Stimulated activated CD4-positive, alpha-beta T cell treated with anti-CD3 and anti-CD28 coated beads, Interleukin-1b, Interleukin-23, amount 100 ng/mL, for 48 hours (primary cell): ENCODE data around the gene PRELID3B.
"Not testable (repeated sequence)": the region's sequence is repeated elsewhere in the genome, so short reads cannot be mapped to it uniquely, and the experiment has no call there.

Experiments used
- DNase-seq: peaks from one replicate; pipeline ENCODE4 v3.0.0-alpha.2; 2020

Gene PRELID3B

DNA sequence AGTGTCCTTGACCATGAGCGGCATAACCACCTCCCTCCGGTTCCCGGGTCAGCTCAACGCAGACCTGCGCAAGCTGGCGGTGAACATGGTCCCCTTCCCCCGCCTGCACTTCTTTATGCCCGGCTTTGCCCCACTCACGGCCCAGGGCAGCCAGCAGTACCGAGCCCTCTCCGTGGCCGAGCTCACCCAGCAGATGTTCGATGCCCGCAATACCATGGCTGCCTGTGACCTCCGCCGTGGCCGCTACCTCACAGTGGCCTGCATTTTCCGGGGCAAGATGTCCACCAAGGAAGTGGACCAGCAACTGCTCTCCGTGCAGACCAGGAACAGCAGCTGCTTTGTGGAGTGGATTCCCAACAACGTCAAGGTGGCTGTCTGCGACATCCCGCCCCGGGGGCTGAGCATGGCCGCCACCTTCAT is 18.5 kb downstream of the PRELID3B start:
- DNase-seq, result no peak

DNA sequence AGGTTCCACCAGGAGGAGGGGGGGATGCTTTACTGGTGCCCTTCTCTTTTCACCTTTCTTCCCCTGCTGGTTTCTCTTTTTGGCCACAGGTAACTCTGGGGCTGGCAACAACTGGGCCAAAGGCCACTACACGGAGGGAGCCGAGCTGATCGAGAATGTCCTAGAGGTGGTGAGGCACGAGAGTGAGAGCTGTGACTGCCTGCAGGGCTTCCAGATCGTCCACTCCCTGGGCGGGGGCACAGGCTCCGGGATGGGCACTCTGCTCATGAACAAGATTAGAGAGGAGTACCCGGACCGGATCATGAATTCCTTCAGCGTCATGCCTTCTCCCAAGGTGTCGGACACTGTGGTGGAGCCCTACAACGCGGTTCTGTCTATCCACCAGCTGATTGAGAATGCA is 19.0 kb downstream of the PRELID3B start:
- no peak for DNase-seq

DNA sequence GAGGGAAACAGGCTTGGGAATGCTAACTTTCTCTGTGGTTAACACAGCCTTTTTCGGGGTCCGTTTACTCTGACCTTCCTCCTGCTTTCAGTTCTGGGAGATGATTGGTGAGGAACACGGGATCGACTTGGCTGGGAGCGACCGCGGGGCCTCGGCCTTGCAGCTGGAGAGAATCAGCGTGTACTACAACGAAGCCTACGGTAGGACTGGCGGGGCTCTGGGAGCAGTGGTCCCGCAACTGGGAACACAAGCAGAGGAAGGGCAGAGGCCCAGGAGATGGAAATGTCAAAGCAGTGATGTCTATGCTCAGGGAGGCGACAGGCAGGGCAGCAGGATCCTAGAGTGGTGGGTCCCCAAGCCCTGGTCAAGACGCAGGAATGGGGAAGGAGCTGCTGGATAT is 19.8 kb downstream of the PRELID3B start:
- no peak for DNase-seq

DNA sequence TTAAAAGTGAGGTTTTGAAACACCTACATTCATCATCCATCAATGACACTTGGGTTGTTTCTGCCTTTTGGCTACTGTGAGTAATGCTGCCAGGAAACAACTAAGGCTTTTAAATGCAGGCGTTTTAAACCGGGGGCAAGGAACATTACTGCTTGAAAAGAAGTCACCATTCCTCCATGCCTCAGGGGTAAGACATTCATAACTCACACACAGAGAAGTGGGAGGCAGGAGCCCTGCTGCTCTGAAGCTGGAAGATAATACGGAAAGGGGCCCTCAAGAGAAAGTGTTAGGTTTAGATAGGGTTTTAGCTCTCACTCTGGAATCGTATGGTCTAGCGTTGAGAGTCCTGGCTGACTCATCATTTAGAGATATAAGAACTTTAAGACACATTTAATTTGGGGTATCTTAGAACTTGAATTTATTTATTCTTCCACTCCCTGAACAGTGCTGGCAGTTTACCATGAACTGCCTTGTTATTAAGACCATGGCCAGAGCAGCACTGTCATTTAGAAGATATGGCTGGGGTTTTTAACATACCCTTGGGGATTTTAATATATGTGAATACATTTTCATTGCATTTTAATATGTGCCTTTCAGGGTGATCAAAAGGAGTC is 21.5 kb downstream of the PRELID3B start:
- DNase-seq, result no peak

DNA sequence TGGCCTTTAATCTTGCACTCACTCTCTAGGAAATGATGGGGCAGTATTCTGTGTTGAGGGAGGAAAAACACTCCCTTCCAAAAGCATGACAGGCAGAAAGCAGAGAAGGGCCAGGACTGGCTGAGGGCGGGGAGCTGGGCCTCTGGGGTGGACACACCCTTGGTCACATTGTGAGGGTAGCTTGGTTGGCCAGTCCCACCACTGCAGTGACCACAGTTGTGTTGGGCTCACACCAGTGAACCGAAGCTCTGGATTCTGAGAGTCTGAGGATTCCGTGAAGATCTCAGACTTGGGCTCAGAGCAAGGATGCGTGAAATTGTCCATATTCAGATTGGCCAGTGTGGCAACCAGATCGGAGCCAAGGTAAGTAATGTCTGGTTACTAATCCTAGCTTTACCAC is 23.4 kb downstream of the PRELID3B start, which contains the start of gene TUBB1:
Gene TUBB1, plus strand, starts transcription at position 213 of the 400 bp plus-strand sequence. Its CDS starts 94 bp downstream, at position 307.
- no peak for DNase-seq

DNA sequence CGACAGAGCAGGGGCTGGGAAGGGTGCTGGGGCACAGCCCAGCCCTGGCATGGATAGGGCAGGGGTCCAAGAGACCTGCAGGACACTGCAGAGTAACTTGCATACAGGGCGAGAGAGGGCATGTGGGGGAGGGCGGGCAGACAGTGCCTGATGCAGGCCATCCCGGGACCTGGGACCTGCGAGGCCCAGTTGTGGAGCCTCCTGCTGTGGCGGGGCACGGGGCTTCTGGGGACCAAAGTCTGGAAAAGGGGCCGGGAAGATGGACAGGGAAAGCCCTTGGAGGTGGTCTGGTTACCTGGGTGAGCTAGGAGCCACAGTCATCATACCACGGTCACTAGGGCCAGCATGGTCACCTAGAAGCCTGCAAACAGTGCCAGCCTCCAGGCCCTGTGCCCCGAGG is 23.8 kb downstream of the PRELID3B start:
- DNase-seq, result no peak

DNA sequence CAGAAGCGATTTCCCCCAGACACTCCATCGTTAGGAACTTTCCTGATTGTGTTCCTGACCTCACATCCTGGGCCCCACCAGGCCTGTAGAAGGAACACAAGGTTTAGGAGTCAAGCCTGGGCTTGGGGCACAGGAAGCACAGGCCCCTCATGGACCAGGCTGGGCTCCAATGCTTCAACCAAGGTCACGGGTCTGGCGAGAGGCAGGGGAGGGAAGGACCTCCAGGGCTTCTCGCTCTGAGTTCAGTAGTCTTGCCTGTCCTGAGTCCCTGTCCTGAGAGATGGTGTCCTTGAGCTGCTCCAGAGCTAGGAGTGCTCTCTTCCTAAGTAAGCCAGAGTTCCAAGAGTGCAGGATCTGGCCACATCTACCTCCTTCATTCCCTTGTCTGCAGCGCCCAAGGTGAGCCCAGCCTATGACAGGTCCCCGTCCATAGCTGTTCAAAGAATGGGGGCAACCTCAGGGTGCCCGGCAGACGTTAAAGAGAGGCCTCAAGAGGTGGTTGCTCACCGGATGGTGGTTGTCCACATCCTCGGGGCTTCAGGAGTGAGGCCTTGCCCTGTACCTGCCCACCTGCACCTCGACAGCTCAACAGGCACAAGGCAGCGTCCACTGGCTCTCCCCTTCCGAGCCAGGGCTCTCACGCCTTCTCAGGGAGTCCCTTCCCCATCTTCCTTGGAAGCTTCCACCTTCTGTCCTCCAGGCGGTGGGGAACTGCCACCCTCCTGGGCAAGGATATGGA is 24.9 kb downstream of the PRELID3B start:
- DNase-seq, result no peak

DNA sequence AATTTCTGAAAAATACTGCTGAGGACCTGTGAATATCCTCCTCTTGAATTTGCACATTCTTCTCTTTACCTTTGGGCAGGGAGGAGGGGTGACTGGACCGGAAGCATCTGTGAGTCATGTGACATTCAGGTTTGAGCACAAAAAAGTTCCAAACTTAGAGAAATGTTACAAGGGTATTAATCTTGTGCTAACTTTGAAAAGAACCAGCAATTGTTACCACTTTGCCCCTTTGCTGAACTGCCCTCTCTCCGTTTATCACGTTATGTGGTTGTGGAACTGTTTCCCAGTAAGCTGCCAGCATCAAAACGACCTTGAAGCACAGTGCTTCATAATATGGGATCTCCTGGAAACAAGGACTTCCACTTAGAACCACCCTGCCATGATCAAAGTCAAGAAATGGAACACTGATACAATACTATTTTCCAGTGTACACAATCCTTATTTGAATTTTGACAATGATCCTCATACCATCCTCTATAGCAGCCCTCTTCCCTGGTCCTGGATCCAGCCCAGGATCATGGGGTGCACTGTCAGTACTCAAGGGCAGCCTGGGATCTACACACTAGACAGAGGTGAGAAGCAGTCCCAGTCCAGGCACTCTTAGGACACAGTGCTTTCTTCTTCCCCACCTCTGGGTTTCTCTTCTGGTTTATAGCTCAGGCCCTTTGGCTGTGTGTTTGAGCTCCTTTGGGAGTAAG is 25.6 kb downstream of the PRELID3B start:
- no peak for DNase-seq

DNA sequence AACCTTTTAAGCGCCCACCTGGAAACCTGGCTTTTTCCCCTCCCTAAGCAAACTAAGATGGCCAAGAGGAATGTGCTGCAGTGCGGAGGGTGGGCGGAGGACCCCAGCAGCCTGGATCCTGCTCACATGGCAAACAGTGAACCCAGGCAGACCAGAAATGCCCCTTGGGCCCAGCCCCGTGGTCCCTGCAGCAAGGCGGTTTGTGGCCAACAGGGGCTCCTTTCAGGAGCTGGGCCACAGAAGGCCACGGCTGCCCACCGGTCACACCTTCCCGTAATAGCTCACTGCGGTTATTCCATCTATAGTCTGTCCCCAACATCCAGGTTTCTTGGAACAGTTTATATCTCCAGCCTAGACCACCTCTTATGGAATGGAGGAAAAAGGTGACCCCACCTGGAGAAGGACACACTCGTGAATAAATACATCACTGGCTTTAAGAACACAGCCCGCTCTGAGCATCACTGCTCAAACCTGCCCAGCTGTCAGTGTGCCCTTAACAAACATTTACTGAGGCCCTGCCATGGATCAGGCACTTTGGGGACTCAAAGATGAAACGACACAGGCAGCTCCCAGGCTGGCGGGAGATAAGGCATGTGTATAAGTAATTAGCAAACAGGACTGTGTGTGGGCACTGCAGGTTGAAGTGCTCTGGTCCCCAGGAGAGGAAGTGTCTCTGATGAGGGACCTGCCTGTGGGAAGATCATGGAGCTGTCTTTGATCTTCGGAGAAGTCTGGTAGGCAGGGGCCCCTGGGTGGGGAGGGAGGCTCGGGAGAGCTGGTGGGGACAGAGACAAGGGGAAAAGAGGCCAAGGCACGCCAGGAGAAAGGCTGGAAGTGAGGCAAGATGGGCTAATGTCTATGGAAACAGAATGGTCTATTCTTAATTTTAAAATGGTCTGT is 26.5 kb downstream of the PRELID3B start:
- no peak for DNase-seq

DNA sequence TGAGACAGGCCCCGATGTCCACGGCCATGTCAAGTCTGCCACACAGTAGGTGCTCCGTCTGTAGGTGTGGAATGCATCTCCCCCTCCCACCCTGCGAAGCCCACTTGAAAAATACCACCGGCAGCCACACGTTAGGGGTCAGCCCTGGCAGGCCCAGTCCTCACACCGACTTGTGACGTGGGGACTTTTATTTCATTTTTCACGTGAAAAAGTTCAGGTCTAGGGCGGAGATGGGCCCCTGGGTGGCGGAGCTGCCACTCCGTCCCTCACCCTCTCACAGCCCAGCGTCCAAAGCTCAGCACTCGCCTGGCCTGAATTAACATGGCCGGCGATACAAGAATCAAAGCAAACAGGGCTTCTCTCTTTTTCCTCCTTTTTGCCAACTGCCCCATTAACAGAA is 27.2 kb downstream of the PRELID3B start:
- DNase-seq, result no peak

DNA sequence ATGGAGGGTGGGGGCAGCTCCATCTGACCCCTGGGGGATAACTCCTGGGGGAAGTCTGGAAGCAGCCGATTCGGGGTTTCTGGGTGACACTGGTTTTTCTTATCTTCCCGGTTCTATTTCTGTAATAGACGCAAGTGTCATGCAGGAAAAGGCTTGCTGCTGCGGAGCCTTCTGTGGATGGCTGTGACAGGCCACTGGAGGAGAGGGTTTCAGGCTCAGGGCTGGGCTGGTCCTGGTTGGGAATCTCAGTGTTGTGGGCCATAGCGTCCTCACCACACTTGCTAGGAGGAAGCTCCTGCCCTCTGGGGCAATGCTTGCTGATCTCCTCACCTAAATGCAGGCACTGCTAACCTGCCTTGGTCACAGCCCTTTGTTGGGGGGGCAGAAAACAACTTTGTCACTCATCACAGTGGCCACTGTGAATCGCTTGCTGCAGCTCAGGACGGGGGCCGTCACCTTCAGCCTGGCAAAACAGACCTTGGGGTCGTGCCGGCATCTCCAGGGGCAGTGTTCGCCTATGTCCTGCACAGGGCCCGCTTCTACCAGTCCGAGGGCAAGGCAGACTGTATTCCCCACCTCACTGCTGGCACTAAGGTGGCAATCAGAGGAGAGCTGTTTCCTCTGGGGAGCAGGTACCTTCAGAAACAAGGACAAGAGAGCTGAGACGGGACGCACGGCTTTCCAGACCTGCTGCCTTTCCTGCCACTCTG is 27.8 kb downstream of the PRELID3B start:
- DNase-seq, result no peak

DNA sequence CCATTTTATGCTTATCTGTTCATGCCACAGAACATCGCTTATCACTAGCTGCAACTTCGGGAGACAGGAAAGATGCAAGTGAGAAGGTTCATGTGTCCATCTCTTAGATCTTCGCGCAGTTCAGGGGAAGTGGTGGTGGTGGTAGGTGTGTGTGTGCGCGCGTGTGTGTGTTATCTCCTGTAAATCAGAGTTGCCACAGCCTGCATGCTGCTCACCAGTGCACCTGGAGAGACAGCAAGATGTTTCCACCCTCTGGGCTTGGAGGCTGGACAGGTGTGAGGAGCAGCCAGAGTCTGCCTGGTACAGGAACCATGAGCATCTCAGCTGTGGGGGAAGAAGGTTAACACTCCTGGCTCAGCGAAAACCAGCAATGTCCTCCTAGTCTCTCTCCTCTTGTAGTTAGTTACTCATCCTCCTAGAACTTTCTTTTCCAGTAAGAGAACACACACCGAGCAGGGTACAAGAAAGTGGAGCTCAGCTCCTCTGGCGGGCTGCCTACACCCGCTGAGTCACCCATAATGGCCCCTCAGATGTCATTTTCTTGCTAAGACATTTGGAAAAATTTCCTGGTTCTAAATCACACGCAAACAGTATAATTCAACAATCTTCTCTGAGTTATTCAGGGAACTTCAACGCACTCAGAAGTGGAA is 28.5 kb downstream of the PRELID3B start:
- no peak for DNase-seq

DNA sequence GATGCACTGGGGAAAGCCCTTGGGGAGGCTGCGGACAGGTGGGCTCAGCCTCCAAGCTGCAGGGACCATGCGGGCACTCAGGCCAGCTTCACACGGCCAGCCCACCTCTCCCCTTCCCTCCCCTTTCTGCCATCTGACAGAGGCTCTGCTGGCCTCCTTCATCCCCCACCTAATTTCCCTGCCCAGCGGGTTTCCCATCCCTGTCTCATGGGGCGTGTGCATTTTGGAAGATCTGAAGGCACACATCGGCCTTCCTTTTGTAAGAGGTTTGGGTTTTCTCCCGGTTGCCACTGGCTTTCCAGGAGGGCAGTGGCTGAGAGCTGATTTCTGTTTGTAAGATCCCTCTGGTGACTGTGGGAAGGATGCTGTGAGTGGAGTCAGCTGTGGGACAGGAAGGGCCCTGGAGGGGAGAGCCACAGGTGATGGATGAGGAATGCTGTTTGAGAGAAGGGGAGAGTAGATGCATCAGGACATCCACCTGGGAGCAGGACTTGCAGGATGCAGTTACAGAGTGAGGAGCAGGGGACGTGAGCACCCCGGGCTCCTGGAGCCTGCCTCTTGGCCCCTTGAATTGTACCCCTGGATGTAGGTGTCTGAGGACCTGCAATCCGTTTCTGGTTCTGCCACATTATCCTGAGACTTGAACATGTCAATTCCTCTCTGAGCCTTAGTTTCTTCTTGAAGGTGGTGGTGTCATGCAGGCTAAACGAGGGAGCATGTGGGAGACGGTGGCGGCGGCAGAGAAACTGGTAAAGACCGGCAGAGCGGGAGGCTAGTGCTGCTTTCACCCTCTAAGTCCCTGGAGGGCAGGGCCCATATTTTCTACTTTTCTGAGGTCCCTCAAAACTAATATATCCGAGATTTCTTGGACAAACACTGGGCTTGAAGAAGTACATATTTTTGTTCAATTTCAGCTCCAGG is 29.3 kb downstream of the PRELID3B start:
- no peak for DNase-seq

DNA sequence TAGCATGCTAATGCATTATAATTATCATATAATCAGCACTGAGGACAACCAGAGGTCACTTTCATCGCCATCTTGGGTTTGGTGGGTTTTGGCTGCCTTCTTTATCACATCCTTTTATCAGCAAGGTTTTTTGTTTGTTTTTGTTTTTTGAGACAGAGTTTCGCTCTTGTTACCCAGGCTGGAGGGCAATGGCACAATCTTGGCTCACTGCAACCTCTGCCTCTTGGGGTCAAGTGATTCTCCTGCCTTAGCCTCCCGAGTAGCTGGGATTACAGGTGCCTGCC is 30.8 kb downstream of the PRELID3B start:
- DNase-seq, result not testable (repeated sequence)

DNA sequence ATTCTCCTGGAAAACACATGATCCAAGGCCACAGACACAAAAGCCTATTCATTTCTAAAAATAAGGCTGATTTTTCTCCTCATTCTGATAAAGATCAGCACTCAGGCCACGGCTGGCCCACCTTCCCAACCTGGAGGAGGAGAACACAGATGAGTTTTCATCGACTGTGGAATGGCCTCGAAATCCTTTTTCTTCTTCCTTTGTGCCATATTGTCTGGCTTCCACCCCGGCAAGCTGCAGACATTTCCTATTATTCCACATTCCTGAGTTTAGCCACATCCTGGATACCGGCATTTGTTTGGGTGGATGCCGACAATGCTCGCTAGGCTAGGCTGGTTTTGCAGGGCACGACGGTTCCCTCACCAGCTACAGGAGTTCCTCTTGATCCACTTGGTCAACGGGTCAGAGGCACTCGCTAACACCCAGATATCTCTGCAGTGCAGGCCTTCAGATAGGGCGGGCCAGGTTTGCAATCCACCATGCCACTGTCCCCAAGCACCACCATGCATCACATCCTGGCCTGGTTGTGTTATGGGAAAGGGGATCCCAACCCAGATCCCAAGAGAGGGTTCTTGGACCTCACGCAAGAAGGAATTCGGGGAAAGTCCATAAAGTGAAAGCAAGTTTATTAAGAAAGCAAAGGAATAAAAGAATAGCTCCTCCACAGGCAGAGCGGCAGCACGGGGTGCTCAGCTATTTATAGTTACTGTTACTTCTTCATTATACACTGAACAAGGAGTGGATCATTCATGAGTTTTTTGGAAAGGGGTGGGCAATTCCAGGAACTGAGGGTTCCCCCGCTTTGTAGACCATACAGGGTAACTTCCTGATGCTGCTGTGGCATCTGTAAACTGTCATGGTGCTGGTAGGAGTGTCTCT is 31.4 kb downstream of the PRELID3B start:
- DNase-seq, result no peak

DNA sequence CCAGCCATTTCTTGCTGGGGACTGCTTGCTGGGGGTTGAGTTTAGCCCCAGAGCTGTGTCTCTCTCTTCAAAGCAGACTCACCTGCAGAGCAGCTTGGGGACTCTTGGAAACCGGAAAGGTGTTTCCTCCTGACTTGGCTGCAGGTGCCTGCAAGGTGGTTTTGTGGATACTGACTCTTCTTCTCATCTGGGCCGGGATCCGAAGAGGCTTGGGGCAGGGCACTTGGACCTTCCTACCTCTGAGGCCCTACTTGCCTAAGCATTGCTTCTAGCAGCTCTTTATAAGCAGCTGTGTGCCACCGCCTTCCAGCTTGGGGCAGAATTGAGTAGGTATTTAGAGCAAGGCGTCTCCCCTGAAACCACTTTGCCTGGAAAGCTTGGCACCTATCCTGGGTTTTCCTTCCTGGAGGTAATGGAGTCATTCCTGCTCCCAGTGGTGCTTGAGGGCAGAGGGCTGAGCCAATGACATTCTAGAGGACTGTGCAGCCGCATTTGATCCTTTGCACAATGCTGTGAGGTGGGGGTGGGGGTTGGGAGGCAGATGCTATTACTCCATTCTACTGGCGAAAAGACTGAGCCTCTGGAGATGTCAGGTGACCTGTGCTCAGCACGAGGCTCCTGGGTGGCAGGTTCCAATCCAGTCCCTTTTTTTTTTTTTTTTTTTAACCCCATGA is 32.1 kb downstream of the PRELID3B start:
- no peak for DNase-seq

DNA sequence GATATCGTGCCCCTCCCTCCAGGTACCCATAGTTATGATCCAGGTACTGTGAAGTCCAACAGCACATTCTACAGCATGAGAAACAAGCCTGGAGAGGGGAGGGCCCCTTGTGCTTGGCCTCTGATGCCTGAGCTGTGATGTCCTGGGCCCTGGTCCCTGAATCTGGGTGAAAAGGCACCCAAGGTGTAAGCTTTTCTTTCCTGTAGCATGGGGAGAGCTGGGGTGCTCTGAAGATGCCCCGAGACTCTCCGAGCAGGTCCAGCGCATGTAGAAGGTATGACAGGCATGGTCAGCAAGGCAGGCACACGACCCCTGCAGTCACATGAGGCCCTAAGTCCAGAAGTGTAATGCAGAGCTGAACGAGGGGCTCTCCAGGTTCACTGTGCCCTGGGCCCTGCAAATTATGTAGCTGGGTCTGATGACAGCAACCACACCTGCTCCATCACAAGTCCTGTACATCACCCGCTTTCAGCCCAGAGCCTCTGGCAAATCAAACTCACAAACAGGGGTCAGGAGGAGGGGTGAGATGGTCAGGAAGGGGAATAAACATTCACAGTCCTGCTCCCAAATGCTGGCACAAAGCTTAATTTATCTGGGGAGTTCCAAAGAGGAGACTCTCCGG is 33.8 kb downstream of the PRELID3B start:
- DNase-seq, result no peak

DNA sequence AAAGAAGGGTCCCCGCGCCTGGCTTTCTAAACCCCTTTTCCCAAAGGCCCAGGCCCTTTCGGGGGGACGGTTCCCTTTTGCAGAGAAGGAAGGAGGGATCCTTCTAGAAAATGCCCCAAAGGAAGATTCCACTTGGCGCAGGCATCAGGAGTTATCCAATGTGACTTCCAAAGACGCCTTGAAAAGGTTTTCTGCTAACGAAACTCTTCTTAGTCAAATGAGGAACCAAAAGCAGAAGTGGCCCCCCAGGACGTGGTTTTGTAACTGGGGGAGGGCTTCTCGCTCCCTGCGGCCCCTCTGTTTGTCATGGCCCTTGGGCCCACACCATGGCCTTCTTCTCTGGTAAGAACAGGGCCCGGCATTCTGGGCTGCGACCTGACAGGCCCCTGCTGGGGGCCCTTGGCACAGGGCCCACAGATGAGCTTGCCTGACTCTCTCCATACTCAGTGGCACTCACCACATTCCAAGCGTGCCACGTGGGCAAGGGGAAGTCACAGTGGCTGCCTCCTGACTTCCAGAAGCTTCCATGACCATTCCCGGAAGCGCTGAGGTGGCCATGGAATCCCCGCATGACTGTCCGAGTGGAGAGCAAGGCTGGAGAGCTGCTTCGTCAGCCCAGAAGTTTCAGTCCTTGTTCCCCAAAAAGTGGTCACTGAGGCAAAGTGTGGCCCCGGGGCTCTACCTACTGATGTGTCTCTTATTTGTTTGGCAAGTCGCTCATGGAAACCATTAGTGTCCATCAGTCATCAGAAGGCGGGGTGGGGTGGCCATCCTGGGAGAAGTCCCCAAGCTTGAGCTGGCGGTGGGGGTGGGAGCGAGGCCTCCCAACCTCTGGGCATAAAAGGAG is 34.7 kb downstream of the PRELID3B start:
- no peak for DNase-seq
